NT2/D1 (cell line): Measurements from ENCODE around the gene CHGA.

Source experiments
- SUZ12 ChIP-seq: IDR thresholded peaks from 2 replicates; pipeline ENCODE4 v1.6.1; 2011; ENCODE audit not compliant: insufficient read length, insufficient read depth; ENCODE audit errors: extremely low read depth
- YY1 ChIP-seq: IDR thresholded peaks from 2 replicates; pipeline ENCODE4 v1.6.1; 2011; ENCODE audit not compliant: insufficient read length, insufficient read depth

DNA sequence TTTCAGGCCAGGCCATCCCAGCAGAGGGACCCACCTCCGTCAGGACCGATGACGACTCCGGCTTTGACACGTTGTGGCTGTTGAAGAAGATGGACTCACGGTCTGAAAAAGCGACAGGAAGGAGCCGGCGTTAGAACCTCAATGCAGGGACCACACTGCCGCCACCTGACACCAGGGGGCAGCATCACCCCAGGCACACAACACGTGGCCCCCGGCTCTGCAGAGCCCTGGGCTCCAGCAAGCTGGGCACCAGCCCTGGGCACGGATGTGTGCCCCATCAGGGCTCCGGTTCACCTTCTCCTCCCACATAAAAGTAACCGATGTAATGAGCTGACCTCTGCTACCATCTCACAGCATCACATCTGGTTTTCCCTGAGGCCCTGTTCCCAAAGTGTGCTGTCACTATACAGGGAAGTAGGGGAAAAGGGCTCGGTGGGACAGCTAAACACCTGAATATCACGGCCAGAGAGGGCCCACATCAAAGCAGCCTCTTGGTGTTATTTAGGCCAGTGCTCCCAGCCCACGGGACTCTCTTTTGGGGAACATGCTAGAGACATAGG lies 29.0 kb downstream of the CHGA start:
- TF ChIP-seq YY1: no peak
- no peak for TF ChIP-seq SUZ12
